Spleen (tissue), 11 donors: Measurements from ENCODE around the gene SOAT2. TPM values are rescaled to one million over a fixed set of nuclear protein-coding genes. Genes with fewer than 3 reads are reported as not detected.
"Not testable (repeated sequence)": the region's sequence is repeated elsewhere in the genome, so short reads cannot be mapped to it uniquely, and the experiment has no call there.

Experiments
- DNase-seq: peaks from one replicate; pipeline ENCODE4 v3.0.0-alpha.2; 2020
- H3K27ac ChIP-seq, 8 donors: fragments of 200-600 bp; sonication (generic) in 7 of 8; 1 replicate in 4 of 8; 2 replicates in 4 of 8; pipeline versions ENCODE4 v1.5.0 to v1.8.0; 2016 to 2021; ENCODE audit warnings: inconsistent platforms in 4 of 8, mild to moderate bottlenecking in 4 of 8, moderate library complexity in 1 of 8
- H3K27me3 ChIP-seq, 7 donors: fragments of 200-600 bp; sonication (generic) in 6 of 7; replicated peaks in 1 of 7; 1 replicate in 4 of 7; 2 replicates in 3 of 7; pipeline versions ENCODE4 v1.5.0 to v1.8.0; 2016 to 2021; ENCODE audit warnings: inconsistent platforms in 3 of 7, mild to moderate bottlenecking in 1 of 7
- H3K36me3 ChIP-seq, 6 donors: fragments of 200-600 bp; sonication (generic) in 5 of 6; 1 replicate in 4 of 6; 2 replicates in 2 of 6; pipeline versions ENCODE4 v1.5.0 to v1.8.0; 2016 to 2021; ENCODE audit warnings: inconsistent platforms in 2 of 6
- H3K4me1 ChIP-seq, 6 donors: fragments of 200-600 bp; sonication (generic) in 5 of 6; 1 replicate in 3 of 6; 2 replicates in 3 of 6; pipeline versions ENCODE4 v1.5.0 to v1.8.0; 2016 to 2021; ENCODE audit warnings: inconsistent platforms in 3 of 6
- H3K4me3 ChIP-seq, 8 donors: fragments of 200-600 bp; sonication (generic) in 7 of 8; 1 replicate in 4 of 8; 2 replicates in 4 of 8; pipeline versions ENCODE4 v1.5.0 to v1.8.0; 2016 to 2021; ENCODE audit warnings: inconsistent platforms in 4 of 8, mild to moderate bottlenecking in 4 of 8, moderate library complexity in 2 of 8
- H3K9me3 ChIP-seq, 8 donors: fragments of 200-600 bp; sonication (generic) in 7 of 8; 1 replicate in 4 of 8; 2 replicates in 4 of 8; pipeline versions ENCODE4 v1.5.0 to v1.8.0; 2016 to 2021; ENCODE audit warnings: inconsistent platforms in 4 of 8
- POLR2A ChIP-seq, 3 donors: fragments of 450-650 bp; IDR thresholded peaks; one replicate each; pipeline ENCODE4 v1.5.1; 2017; ENCODE audit warnings: antibody characterized with exemption in 3 of 3, mild to moderate bottlenecking in 1 of 3
- POLR2AphosphoS5 ChIP-seq, 3 donors: sonication (generic); formaldehyde crosslinking; IDR thresholded peaks; one replicate each; pipeline ENCODE4 v1.5.1; 2017; ENCODE audit warnings: antibody characterized with exemption in 3 of 3
- WGBS, 5 donors: extraction: QIAGEN DNeasy Blood & Tissue Kit in 3 of 5; methylation state at CpG; one replicate each; pipeline versions ENCODE4 v1.1.5 to v1.1.7; 2013 to 2018; 5-methylcytosine and 5-hydroxymethylcytosine counted together
- intact Hi-C: fragments of 100-400 bp; cut with DNase I; formaldehyde crosslinking; loops from one replicate; pipeline ENCODE4 v1.15.0; 2023; ENCODE audit warnings: low total_unique reads
- polyA plus RNA-seq, 3 donors: library from polyadenylated mRNA; stranded (reverse); fragments of 200-250 nt; gene quantifications; one replicate each; pipeline ENCODE4 v1.2.1, GENCODE V29; 2013
- total RNA-seq, 7 donors: library from RNA; depleted of rRNA in 3 of 7; stranded (reverse); fragments of >200 nt in 3 of 7; fragmentation: NEBNext Ultra II Directional in 4 of 7; extraction: Animal tissue kit (Norgen Biotek cat#: 25700) in 4 of 7; gene quantifications; one replicate each; pipeline versions ENCODE4 v1.1.0 to v1.2.1, GENCODE V29; 2016 to 2021
- TF ChIP-seq, protein P1 (sequence below), 11 experiments: fragments of 200-600 bp in 7 of 11; fragments of 450-650 bp in 4 of 11; sonication (generic) in 4 of 11; IDR thresholded peaks in 8 of 11; conservative IDR thresholded peaks in 3 of 11; 1 replicate in 7 of 11; 2 replicates in 4 of 11; pipeline versions ENCODE4 v1.4.0 to v1.8.0; 2016 to 2021; ENCODE audit warnings: antibody characterized with exemption in 11 of 11, inconsistent platforms in 4 of 11, mild to moderate bottlenecking in 1 of 11
- donor health status: healthy with polysubstance abuse.
- donor health status: DM: no; HTN: no; CAD: no; lungs with moderate emphysema.
- donor health status: DM: no; HTN: no; CAD: no.
- donor health status: Bipolar disorder and iron deficiency.
- donor health status: healthy.
- donor health status: DM: no; HTN: no; CAD: no.
- donor health status: DM: yes; HTN: yes; CAD: no.

SOAT2 gene
- total and polyA plus RNA-seq, 10 donors, result 0.37 to 2.2 (median 0.56) TPM; not detected in 1

DNA sequence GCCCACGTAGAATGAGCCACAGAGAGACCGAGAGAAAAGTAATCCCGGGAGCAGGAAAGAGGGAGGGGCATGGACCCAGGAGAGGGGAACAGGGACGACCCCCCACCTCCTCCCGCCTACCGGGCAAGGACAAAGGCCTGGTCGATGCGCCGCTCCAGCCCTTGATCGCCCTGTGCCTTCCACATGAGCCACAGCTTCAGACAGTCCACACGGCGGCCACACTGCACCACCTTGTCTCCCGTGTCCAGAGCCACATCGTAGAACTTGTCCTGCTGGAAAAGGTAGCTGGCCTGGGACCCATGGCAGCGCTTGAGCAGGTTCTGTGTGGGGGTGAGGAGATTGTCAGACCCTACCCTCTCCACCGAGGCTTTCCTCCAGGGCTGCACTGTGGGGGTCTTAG is 56.7 kb downstream of the SOAT2 start:
- 85 to 92% (median 90%) methylated on average over 16 of the region's 16 CpGs for WGBS, 5 donors
- no peak for DNase-seq
- Histone ChIP-seq H3K36me3 (peaks cover 0 to 26% (median 6%) of the 10 kb centered on the region in 6 donors), H3K27ac (no peak overlapping the region), H3K4me1 (peaks cover 0 to 10% (median 8%) of the 10 kb centered on the region in 6 donors), H3K9me3 (no peaks in the 10 kb centered on the region), H3K4me3 (no peak overlapping the region), H3K27me3 (no peaks in the 10 kb centered on the region)
- intact Hi-C loops, result loop anchor here (5.0 kb wide), 1 partner anchor 32 kb away; no protein-coding TSS in a partner anchor
- TF ChIP-seq POLR2A (IDR thresholded peaks at IDR 0.05) (no peak), POLR2AphosphoS5 (IDR thresholded peaks at IDR 0.05) (no peak)
- TF ChIP-seq, protein P1, sequence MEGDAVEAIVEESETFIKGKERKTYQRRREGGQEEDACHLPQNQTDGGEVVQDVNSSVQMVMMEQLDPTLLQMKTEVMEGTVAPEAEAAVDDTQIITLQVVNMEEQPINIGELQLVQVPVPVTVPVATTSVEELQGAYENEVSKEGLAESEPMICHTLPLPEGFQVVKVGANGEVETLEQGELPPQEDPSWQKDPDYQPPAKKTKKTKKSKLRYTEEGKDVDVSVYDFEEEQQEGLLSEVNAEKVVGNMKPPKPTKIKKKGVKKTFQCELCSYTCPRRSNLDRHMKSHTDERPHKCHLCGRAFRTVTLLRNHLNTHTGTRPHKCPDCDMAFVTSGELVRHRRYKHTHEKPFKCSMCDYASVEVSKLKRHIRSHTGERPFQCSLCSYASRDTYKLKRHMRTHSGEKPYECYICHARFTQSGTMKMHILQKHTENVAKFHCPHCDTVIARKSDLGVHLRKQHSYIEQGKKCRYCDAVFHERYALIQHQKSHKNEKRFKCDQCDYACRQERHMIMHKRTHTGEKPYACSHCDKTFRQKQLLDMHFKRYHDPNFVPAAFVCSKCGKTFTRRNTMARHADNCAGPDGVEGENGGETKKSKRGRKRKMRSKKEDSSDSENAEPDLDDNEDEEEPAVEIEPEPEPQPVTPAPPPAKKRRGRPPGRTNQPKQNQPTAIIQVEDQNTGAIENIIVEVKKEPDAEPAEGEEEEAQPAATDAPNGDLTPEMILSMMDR (IDR thresholded peaks at IDR 0.05 in 8 of 11, conservative IDR thresholded peaks at IDR 0.05 in 3 of 11), result no peak

DNA sequence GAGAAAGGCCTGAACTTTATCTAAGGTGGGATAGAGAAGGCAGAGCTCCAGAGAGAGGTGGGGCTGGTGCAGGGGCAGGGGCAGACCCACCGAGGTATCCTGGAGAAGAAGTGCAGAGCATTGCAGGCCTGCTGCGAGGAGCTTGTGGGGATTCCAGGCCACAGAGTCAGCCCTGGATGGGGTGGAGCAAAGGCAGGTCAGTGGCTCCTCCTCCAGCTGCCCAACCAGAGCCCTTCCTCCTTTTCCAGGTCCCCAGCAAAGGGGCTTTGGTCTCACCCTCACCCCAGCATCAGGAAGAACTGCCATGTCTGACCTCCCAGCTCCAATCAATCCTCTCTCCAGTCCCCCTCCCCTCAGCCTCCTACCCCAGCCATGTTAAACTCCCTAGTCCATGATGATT is 57.4 kb downstream of the SOAT2 start:
- Histone ChIP-seq H3K4me1 (peaks cover 0 to 10% (median 8%) of the 10 kb centered on the region in 6 donors), H3K36me3 (peaks cover 0 to 26% (median 6%) of the 10 kb centered on the region in 6 donors), H3K9me3 (no peaks in the 10 kb centered on the region), H3K27me3 (no peaks in the 10 kb centered on the region), H3K4me3 (no peak overlapping the region), H3K27ac (no peak overlapping the region)
- WGBS, 5 donors, result 83 to 100% (median 96%) methylated on average over 2 of the region's 2 CpGs
- intact Hi-C loops, result no loop called here
- no peak for DNase-seq
- TF ChIP-seq, protein P1 (IDR thresholded peaks at IDR 0.05 in 8 of 11, conservative IDR thresholded peaks at IDR 0.05 in 3 of 11), result no peak
- TF ChIP-seq POLR2AphosphoS5 (IDR thresholded peaks at IDR 0.05) (no peak), POLR2A (IDR thresholded peaks at IDR 0.05) (no peak)

GRCh38 chr12:53161119-53161911 is 58.0 kb downstream of the SOAT2 start:
- peaks cover 0 to 29% (median 6%) of the 10 kb centered on the region in 6 donors for H3K36me3 ChIP-seq
- no peaks in the 10 kb centered on the region for H3K27me3 ChIP-seq
- no peak for DNase-seq
- no peak for TF ChIP-seq POLR2AphosphoS5 (IDR thresholded peaks at IDR 0.05)
- TF ChIP-seq, protein P1 (IDR thresholded peaks at IDR 0.05 in 8 of 11, conservative IDR thresholded peaks at IDR 0.05 in 3 of 11), result no peak
- TF ChIP-seq POLR2A (IDR thresholded peaks at IDR 0.05), result no peak
- H3K9me3 ChIP-seq, result no peaks in the 10 kb centered on the region
- intact Hi-C loops, result no loop called here
- H3K4me1 ChIP-seq, result peaks cover 0 to 10% (median 8%) of the 10 kb centered on the region in 6 donors
- no peak overlapping the region for H3K27ac ChIP-seq
- no peak overlapping the region for H3K4me3 ChIP-seq
- 82 to 97% (median 92%) methylated on average over 5 to 8 of the region's 8 CpGs for WGBS, 5 donors

DNA sequence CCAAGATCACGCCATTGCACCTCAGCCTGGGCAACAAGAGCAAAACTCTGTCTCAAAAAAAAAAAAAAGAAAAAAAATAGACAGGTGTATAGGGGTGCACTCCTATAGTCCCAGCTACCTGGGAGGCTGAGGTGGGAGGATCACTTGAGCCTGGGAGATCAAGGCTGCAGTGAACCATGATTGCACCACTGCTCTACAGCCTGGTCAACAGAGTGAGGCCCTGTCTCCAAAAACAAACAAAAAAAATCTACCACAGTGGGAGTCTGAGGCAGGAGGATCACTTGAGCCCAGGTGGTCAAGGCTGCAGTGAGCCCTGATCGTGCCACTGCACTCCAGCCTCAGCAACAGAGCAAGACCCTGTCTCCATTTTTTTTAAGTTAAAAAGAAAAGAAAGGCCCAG is 59.7 kb downstream of the SOAT2 start:
- intact Hi-C loops, DNase-seq, H3K27me3 ChIP-seq, H3K27ac ChIP-seq, H3K9me3 ChIP-seq, H3K4me3 ChIP-seq: not testable (repeated sequence)
- 86 to 100% (median 97%) methylated on average over 2 of the region's 2 CpGs for WGBS, 5 donors
- peaks cover 0 to 10% (median 8%) of the 10 kb centered on the region in 6 donors for H3K4me1 ChIP-seq
- peaks cover 0 to 35% (median 4%) of the 10 kb centered on the region in 6 donors for H3K36me3 ChIP-seq
